ENCODE data around the gene VEGFC.

VEGFC gene

DNA sequence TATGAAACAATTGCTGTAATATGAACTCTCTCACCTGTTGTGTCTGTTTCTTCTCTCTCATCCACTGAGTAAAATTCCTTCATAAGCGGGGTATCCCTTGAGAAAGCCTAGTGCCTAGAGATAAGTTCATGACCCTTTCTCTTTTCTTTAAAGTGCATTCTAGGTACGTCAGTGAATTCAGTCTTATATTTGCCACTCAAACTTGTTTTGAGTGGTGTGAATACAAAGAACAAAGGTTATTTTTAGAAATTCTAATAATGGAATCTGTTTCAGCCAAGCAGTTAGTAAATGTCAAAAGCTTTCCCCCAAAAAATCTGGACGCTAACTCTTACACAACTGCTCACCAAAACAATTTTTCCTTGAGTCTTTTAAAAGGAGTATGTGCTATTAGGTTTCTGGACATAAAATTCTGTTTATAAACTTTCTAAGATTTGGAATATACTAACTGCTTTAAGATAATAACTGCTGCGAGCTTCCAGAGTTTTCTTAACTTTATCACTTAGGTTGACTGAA is 112.0 kb downstream of the VEGFC start:
- no peak for DNase-seq (ENCODE audit: low spot score)

GRCh38 chr4:176676901-176677300 is 115.8 kb downstream of the VEGFC start:
- no peak for DNase-seq (ENCODE audit: low spot score)

DNA sequence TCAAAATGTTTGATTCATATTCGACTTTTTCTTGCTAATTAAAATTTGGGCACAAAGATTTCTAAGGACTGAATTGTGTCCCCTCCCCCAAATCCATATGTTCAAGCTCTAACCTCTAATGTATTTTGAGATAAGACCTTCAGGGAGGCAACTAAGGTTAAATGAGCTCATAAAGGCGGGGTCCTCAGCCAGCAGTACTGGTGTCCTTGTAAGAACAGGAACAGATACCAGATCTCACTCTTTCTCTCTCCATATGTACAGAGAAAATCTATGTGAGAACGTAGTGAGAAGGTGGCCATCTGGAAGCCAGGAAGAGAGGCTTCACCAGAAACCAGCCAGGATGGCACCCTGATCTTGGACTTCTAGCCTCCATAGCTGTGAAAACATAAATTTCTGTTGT is 116.9 kb downstream of the VEGFC start:
- DNase-seq (ENCODE audit: low spot score) = no peak

DNA sequence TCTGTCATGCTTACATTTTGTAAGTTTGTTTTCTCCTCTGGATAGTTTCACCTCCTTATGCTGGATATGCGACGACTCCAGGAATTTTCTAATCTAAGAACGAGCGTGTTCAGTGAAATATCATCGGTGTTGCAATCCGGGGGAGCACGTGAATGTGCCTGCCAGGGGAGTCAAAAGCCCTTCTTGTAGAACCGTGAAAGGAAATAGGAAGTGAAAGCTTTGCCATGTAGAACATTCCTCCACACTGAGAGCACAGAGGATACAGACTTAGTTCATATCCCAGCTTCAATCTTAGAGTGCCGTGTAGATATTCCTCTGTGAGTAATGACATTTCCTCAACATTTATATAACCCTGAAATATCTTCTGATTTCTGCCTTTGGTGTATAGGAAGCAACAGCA is 121.2 kb downstream of the VEGFC start:
- no peak for DNase-seq (ENCODE audit: low spot score)

DNA sequence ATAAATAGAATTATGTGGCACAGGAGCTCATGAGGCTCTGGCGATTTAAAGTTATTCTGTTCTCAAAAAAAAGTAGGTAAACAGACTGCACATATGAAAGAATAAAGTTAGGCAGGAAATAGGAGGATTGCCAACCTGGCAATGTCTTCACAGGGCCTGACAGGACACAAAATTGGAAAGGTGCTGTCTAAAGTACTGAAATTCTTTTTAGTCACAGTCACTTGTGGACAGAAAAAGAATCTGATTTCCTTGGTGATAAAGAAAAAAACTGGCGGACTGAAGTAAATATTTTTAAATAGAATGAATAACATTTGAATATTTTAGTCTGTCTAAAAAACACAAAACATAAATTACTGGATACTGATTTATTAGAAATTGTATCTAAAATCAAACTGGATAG is 124.4 kb downstream of the VEGFC start:
- DNase-seq (ENCODE audit: low spot score) = no peak

GRCh38 chr4:176664964-176665363 is 127.8 kb downstream of the VEGFC start:
- DNase-seq (ENCODE audit: low spot score) = no peak

GRCh38 chr4:176660561-176660960 is 132.2 kb downstream of the VEGFC start:
- DNase-seq (ENCODE audit: low spot score) = no peak

GRCh38 chr4:176656108-176656507 is 136.6 kb downstream of the VEGFC start:
- DNase-seq (ENCODE audit: low spot score) = no peak

- no peak for DNase-seq (ENCODE audit: low spot score)
Measured at GRCh38 chr4:176654565-176655216, 138.0 kb downstream of the VEGFC start.

- no peak for DNase-seq (ENCODE audit: low spot score)
Measured at GRCh38 chr4:176653401-176654220, 139.1 kb downstream of the VEGFC start.

GRCh38 chr4:176646311-176646710 is 146.4 kb downstream of the VEGFC start:
- DNase-seq (ENCODE audit: low spot score) = no peak

GRCh38 chr4:176645246-176645960 is 147.3 kb downstream of the VEGFC start:
- DNase-seq (ENCODE audit: low spot score) = no peak

GRCh38 chr4:176642472-176642871 is 150.2 kb downstream of the VEGFC start:
- no peak for DNase-seq (ENCODE audit: low spot score)

GRCh38 chr4:176641237-176641636 is 151.5 kb downstream of the VEGFC start:
- no peak for DNase-seq (ENCODE audit: low spot score)

DNA sequence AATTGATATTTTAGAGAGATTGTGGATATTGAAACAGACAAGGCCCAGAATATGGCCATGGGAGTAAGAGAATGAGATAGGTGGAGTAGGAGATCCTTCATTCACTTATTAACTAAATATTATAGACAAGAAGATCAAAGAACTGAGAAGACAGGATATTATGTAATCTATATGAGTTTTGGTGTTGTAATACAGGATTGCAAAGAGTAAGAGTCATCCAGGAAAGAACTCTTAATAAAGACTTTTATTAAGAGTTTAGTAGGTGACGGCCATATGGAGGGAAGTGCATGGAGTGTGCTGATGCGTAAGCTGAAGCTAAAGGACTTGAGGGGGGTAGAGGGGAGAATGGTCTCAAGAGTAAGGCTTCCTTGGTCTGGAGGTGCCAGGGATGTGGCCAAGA is 153.7 kb downstream of the VEGFC start:
- no peak for DNase-seq (ENCODE audit: low spot score)

GRCh38 chr4:176636292-176636691 is 156.4 kb downstream of the VEGFC start:
- peak; percentile 58 for DNase-seq (ENCODE audit: low spot score)

GRCh38 chr4:176635372-176636261 is 157.1 kb downstream of the VEGFC start:
- DNase-seq (ENCODE audit: low spot score) = peak; percentile 13
